Stimulated activated naive CD4-positive, alpha-beta T cell treated with Interleukin-2 at 50 U/mL for 16 hours (primary cell): ENCODE data around the gene TENT5C.
"Not testable (repeated sequence)": the region's sequence is repeated elsewhere in the genome, so short reads cannot be mapped to it uniquely, and the experiment has no call there.

Experiments
- DNase-seq: peaks from one replicate; lab custom pipeline; 2025; lab: John Stamatoyannopoulos, UW

Gene TENT5C

GRCh38 chr1:117605774-117606648 lies at the start of gene TENT5C:
Gene TENT5C (plus strand): TSS chr1:117606048. CDS start chr1:117622869, 16,821 bp downstream.
- DNase-seq: peak; percentile 98

GRCh38 chr1:117556341-117556740 lies 49.5 kb upstream of the TENT5C start:
- no peak for DNase-seq

GRCh38 chr1:117556976-117557375 lies 48.9 kb upstream of the TENT5C start:
- DNase-seq: no peak

GRCh38 chr1:117558451-117558850 lies 47.4 kb upstream of the TENT5C start:
- DNase-seq: not testable (repeated sequence)

GRCh38 chr1:117559139-117559538 lies 46.7 kb upstream of the TENT5C start:
- DNase-seq: no peak

GRCh38 chr1:117559985-117560384 lies 45.9 kb upstream of the TENT5C start:
- no peak for DNase-seq

GRCh38 chr1:117561071-117561470 lies 44.8 kb upstream of the TENT5C start:
- no peak for DNase-seq

- no peak for DNase-seq
Measured at GRCh38 chr1:117561551-117561950, 44.3 kb upstream of the TENT5C start.

GRCh38 chr1:117562581-117563491 lies 43.0 kb upstream of the TENT5C start:
- DNase-seq: no peak

- DNase-seq: no peak
Measured at GRCh38 chr1:117563492-117563875, 42.4 kb upstream of the TENT5C start.

GRCh38 chr1:117564227-117565075 lies 41.4 kb upstream of the TENT5C start:
- DNase-seq: no peak

GRCh38 chr1:117565076-117565556 lies 40.7 kb upstream of the TENT5C start:
- DNase-seq: no peak

GRCh38 chr1:117565745-117566455 lies 39.9 kb upstream of the TENT5C start:
- DNase-seq: no peak

GRCh38 chr1:117566556-117566955 lies 39.3 kb upstream of the TENT5C start:
- no peak for DNase-seq

- DNase-seq: no peak
Measured at GRCh38 chr1:117567435-117567834, 38.4 kb upstream of the TENT5C start.

GRCh38 chr1:117567976-117568375 lies 37.9 kb upstream of the TENT5C start:
- no peak for DNase-seq

GRCh38 chr1:117568999-117569398 lies 36.8 kb upstream of the TENT5C start:
- no peak for DNase-seq

GRCh38 chr1:117569856-117570255 lies 36.0 kb upstream of the TENT5C start:
- DNase-seq: no peak

- DNase-seq: no peak
Measured at GRCh38 chr1:117570988-117571409, 34.8 kb upstream of the TENT5C start.

- no peak for DNase-seq
Measured at GRCh38 chr1:117571496-117571895, 34.4 kb upstream of the TENT5C start.

- DNase-seq: no peak
Measured at GRCh38 chr1:117572546-117572945, 33.3 kb upstream of the TENT5C start.
